ENCODE measurements around the gene FILIP1L. TPM values are rescaled to one million over a fixed set of nuclear protein-coding genes. Genes with fewer than 3 reads are reported as not detected.

The FILIP1L gene
- total RNA-seq, 1 experiment from 2014 or later: 0.07 TPM

GRCh38 chr3:99839613-99840012 is 274.7 kb downstream of the FILIP1L start:
- no peak overlapping the region for H2BK15ac ChIP-seq (ENCODE audit: low read depth, low read length)
- no peak overlapping the region for H2BK5ac ChIP-seq (ENCODE audit: insufficient read length, low read length)
- H3K23me2 ChIP-seq (ENCODE audit: insufficient read length, low read depth, low read length, poor library complexity, severe bottlenecking): no peaks in the 10 kb centered on the region
- no peak overlapping the region for H3K4me2 ChIP-seq (ENCODE audit: insufficient read depth, insufficient read length, low read length)
- Mint-ChIP-seq H3K27me3 (ENCODE audit: low read depth) (no peaks in the 10 kb centered on the region), H3K9me3 (no peaks in the 10 kb centered on the region), H3K27ac (no peak overlapping the region), H3K4me1 (peaks cover 14% of the 10 kb centered on the region in 2 experiments), H3K4me3 (no peak overlapping the region), H3K36me3 (ENCODE audit: insufficient read depth in 1 of 3, low read depth in 3 of 3) (no peaks in the 10 kb centered on the region)
- no peak overlapping the region for H3K9ac ChIP-seq (ENCODE audit: extremely low read depth, insufficient read length, low read length)
- no peak overlapping the region for H2AK5ac ChIP-seq (ENCODE audit: insufficient read length, low read length)
- H3K4ac ChIP-seq (ENCODE audit: low read depth, low read length): no peak overlapping the region
- WGBS (ENCODE audit: extremely low coverage, insufficient read length, low lambda C conversion rate): no CpG with 5 or more reads among the region's 1 CpG
- no peak overlapping the region for H4K91ac ChIP-seq (ENCODE audit: insufficient read length, low read depth, low read length)
- no peak for DNase-seq
- no peak overlapping the region for H3T11ph ChIP-seq (ENCODE audit: low read length)
- no peak for TF ChIP-seq CTCF (conservative IDR thresholded peaks at IDR 0.05)
- no peak overlapping the region for H3K14ac ChIP-seq (ENCODE audit: insufficient read depth, low read length)
- no peak overlapping the region for H3K27ac ChIP-seq (ENCODE audit: insufficient read length, low read depth, low read length)
- no peaks in the 10 kb centered on the region for H3K9me3 ChIP-seq (ENCODE audit: control insufficient read depth, low read depth, low read length)
- H2BK120ac ChIP-seq (ENCODE audit: low read depth, low read length, poor library complexity, severe bottlenecking): no peak overlapping the region
- no peak overlapping the region for H2BK12ac ChIP-seq (ENCODE audit: insufficient read length, low read depth, low read length)
- H4K20me1 ChIP-seq (ENCODE audit: control insufficient read depth, insufficient read depth, insufficient read length): no peaks in the 10 kb centered on the region
- H3K4me1 ChIP-seq (ENCODE audit: insufficient read depth, low read length): no peaks in the 10 kb centered on the region; the same call in 1 of the 2 replicates
- no peak overlapping the region for H3K23ac ChIP-seq (ENCODE audit: insufficient read length, low read depth, low read length)
- no peaks in the 10 kb centered on the region for H3K27me3 ChIP-seq (ENCODE audit: insufficient read depth, low read length)
- H3K79me1 ChIP-seq (ENCODE audit: insufficient read depth, low read depth, low read length, poor library complexity, severe bottlenecking): peaks cover 3% of the 10 kb centered on the region
- H2BK20ac ChIP-seq (ENCODE audit: low read depth, low read length, poor library complexity, severe bottlenecking): no peak overlapping the region
- no peak overlapping the region for H3K18ac ChIP-seq (ENCODE audit: insufficient read length, low read depth, low read length)
- H4K8ac ChIP-seq (replicated peaks; ENCODE audit: insufficient read length, low read depth, low read length): no peak overlapping the region
- no peak overlapping the region for H3K56ac ChIP-seq (ENCODE audit: insufficient read length, low read depth, low read length)
- no peak overlapping the region for H2AFZ ChIP-seq (ENCODE audit: low read length)
- peaks cover 3% of the 10 kb centered on the region; the same call in 1 of the 2 replicates for H3K79me2 ChIP-seq (ENCODE audit: insufficient read depth, low read length)
- no peak overlapping the region for H4K5ac ChIP-seq (ENCODE audit: insufficient read length, low read depth, low read length)
